Keratinocyte (primary cell): Measurements from ENCODE around the gene FSTL3. TPM values are rescaled to one million over a fixed set of nuclear protein-coding genes. Genes with fewer than 3 reads are reported as not detected.

Experiments used
- DNase-seq: peaks from one replicate; pipeline ENCODE4 v3.0.0-alpha.2; 2011; ENCODE audit warnings: low read depth, missing footprints, low spot score
- FAIRE-seq: peaks from 2 replicates; lab custom pipeline; 2011; peaks lifted over from hg19 to GRCh38; lab: Jason Lieb, UNC
- H2AFZ ChIP-seq: 2 replicates; pipeline ENCODE4 v1.6.0; 2012; ENCODE audit warnings: low read length, control low read depth, inconsistent platforms; ENCODE audit not compliant: control insufficient read depth
- H3K27ac ChIP-seq: 2 replicates; pipeline ENCODE4 v1.5.1; 2011; ENCODE audit warnings: low read length; ENCODE audit not compliant: control insufficient read depth, insufficient read depth
- H3K27me3 ChIP-seq: 3 replicates; pipeline ENCODE4 v1.6.0; 2011; ENCODE audit warnings: low read length; ENCODE audit not compliant: control insufficient read depth, insufficient read depth; ENCODE audit errors: extremely low read depth
- H3K36me3 ChIP-seq, 2 experiments: 2 replicates in 1 of 2; 3 replicates in 1 of 2; pipeline ENCODE4 v1.5.1; 2011; ENCODE audit warnings: low read length in 2 of 2, mild to moderate bottlenecking in 1 of 2; ENCODE audit not compliant: control insufficient read depth in 2 of 2, insufficient read depth in 2 of 2; ENCODE audit errors: extremely low read depth in 1 of 2
- H3K4me1 ChIP-seq: 3 replicates; pipeline ENCODE4 v1.5.1; 2011; ENCODE audit warnings: low read length; ENCODE audit not compliant: control insufficient read depth, insufficient read depth; ENCODE audit errors: extremely low read depth
- H3K4me2 ChIP-seq: 3 replicates; pipeline ENCODE4 v1.6.0; 2011; ENCODE audit warnings: low read depth, low read length; ENCODE audit not compliant: control insufficient read depth, insufficient read depth; ENCODE audit errors: extremely low read depth
- H3K4me3 ChIP-seq, 3 experiments: fragments of 200-600 bp in 1 of 3; sonication (generic) in 1 of 3; 2 replicates in 2 of 3; 3 replicates in 1 of 3; pipeline ENCODE4 v1.5.1; 2011 to 2016; ENCODE audit warnings: low read length in 3 of 3, mild to moderate bottlenecking in 3 of 3, control low read depth in 2 of 3, inconsistent platforms in 1 of 3, low read depth in 1 of 3, mixed read lengths in 1 of 3, mixed run types in 1 of 3, moderate library complexity in 1 of 3; ENCODE audit not compliant: control insufficient read depth in 2 of 3, insufficient read depth in 2 of 3; ENCODE audit errors: extremely low read depth in 1 of 3
- H3K79me2 ChIP-seq: 2 replicates; pipeline ENCODE4 v1.6.0; 2012; ENCODE audit warnings: low read length; ENCODE audit not compliant: control insufficient read depth, insufficient read depth
- H3K9ac ChIP-seq: 3 replicates; pipeline ENCODE4 v1.6.0; 2011; ENCODE audit warnings: low read length; ENCODE audit not compliant: control insufficient read depth, insufficient read depth; ENCODE audit errors: extremely low read depth
- H3K9me1 ChIP-seq: 3 replicates; pipeline ENCODE4 v1.6.0; 2011; ENCODE audit warnings: low read length; ENCODE audit not compliant: control insufficient read depth, insufficient read depth; ENCODE audit errors: extremely low read depth
- H3K9me3 ChIP-seq: 2 replicates; pipeline ENCODE4 v1.5.1; 2012; ENCODE audit warnings: low read depth, low read length; ENCODE audit not compliant: control insufficient read depth
- H4K20me1 ChIP-seq: 3 replicates; pipeline ENCODE4 v1.6.0; 2011; ENCODE audit warnings: low read length; ENCODE audit not compliant: control insufficient read depth, insufficient read depth; ENCODE audit errors: extremely low read depth
- CTCF ChIP-seq, 3 experiments: IDR thresholded peaks in 1 of 3; conservative IDR thresholded peaks in 1 of 3; optimal IDR thresholded peaks in 1 of 3; 2 replicates in 2 of 3; 3 replicates in 1 of 3; pipeline versions ENCODE3 to v1.5.1; 2011; ENCODE audit warnings: low read length in 3 of 3, mild to moderate bottlenecking in 3 of 3, moderate library complexity in 2 of 3, control low read depth in 1 of 3, inconsistent platforms in 1 of 3; ENCODE audit not compliant: insufficient read depth in 2 of 3; ENCODE audit errors: extremely low read depth in 1 of 3
- EZH2 ChIP-seq: IDR thresholded peaks from one replicate; pipeline ENCODE4 v1.6.1; 2012; ENCODE audit warnings: inconsistent platforms, mild to moderate bottlenecking, low read length, moderate library complexity
- dilution Hi-C: fragments of 300-500 bp; cut with MboI; formaldehyde crosslinking; loops from one replicate; pipeline ENCODE4 v1.7.0; 2020; ENCODE audit warnings: low sequenced_read_pairs; ENCODE audit not compliant: extremely low pct_ligation_motif_present
- polyA plus RNA-seq, 5 experiments: library from polyadenylated mRNA; depleted of rRNA in 3 of 5; stranded (reverse) in 3 of 5; stranded (forward) in 1 of 5; unstranded in 1 of 5; fragments of >200 nt; gene quantifications; 1 replicate in 1 of 5; 2 replicates in 3 of 5; 3 replicates in 1 of 5; pipeline versions ENCODE4 v1.2.1 to v1.2.3, GENCODE V29; 2011 to 2012; ENCODE audit warnings: missing spikeins in 2 of 5, low read depth in 1 of 5, low replicate concordance in 1 of 5

The FSTL3 gene
- polyA plus RNA-seq, 1 donor (not counting 4 experiments of a cell fraction or from before 2014, with no cell fraction given): 54.4 TPM

- H2AFZ ChIP-seq: no peak overlapping the region
- peaks cover 7% of the 10 kb centered on the region for H3K27me3 ChIP-seq
- no peaks in the 10 kb centered on the region for H3K4me1 ChIP-seq
- H3K9ac ChIP-seq: no peak overlapping the region
- no peaks in the 10 kb centered on the region for H3K79me2 ChIP-seq
- TF ChIP-seq EZH2 (no peak), CTCF (optimal IDR thresholded peaks at IDR 0.05 in 1 of 3, IDR thresholded peaks at IDR 0.05 in 1 of 3, conservative IDR thresholded peaks at IDR 0.05 in 1 of 3; ENCODE audit: extremely low read depth in 1 of 3, insufficient read depth in 2 of 3, low read length in 3 of 3) (no peak)
- FAIRE-seq (no peak), DNase-seq (no peak)
- no peaks in the 10 kb centered on the region for H3K9me1 ChIP-seq
- dilution Hi-C loops: no loop called here
- H3K4me3 ChIP-seq: no peak overlapping the region
- H4K20me1 ChIP-seq: no peaks in the 10 kb centered on the region
- H3K36me3 ChIP-seq: no peaks in the 10 kb centered on the region
- peaks cover 2% of the 10 kb centered on the region for H3K9me3 ChIP-seq
- H3K4me2 ChIP-seq: no peak overlapping the region
- no peak overlapping the region for H3K27ac ChIP-seq
Measured at GRCh38 chr19:718251-718951, 42.2 kb downstream of the FSTL3 start.

- no peak for FAIRE-seq
- dilution Hi-C loops: no loop called here
Measured at GRCh38 chr19:718991-719512, 42.9 kb downstream of the FSTL3 start.

More at GRCh38 chr19:718991-719512, 42.9 kb downstream of the FSTL3 start:
- Histone ChIP-seq H3K4me2 (no peak overlapping the region), H4K20me1 (no peaks in the 10 kb centered on the region), H3K27me3 (peaks cover 7% of the 10 kb centered on the region), H3K36me3 (no peaks in the 10 kb centered on the region), H2AFZ (no peak overlapping the region), H3K4me3 (no peak overlapping the region), H3K9ac (no peak overlapping the region), H3K79me2 (no peaks in the 10 kb centered on the region), H3K27ac (no peak overlapping the region), H3K9me3 (peaks cover 2% of the 10 kb centered on the region), H3K9me1 (no peaks in the 10 kb centered on the region), H3K4me1 (no peaks in the 10 kb centered on the region)
- no peak for TF ChIP-seq CTCF (optimal IDR thresholded peaks at IDR 0.05 in 1 of 3, IDR thresholded peaks at IDR 0.05 in 1 of 3, conservative IDR thresholded peaks at IDR 0.05 in 1 of 3; ENCODE audit: extremely low read depth in 1 of 3, insufficient read depth in 2 of 3, low read length in 3 of 3)
- TF ChIP-seq EZH2: no peak
- no peak for DNase-seq
